Keratinocyte (primary cell): Measurements from ENCODE around the gene BANF2. TPM values are rescaled to one million over a fixed set of nuclear protein-coding genes. Genes with fewer than 3 reads are reported as not detected.

Experiments
- DNase-seq: peaks from one replicate; pipeline ENCODE4 v3.0.0-alpha.2; 2011; ENCODE audit warnings: low read depth, missing footprints, low spot score
- FAIRE-seq: peaks from 2 replicates; lab custom pipeline; 2011; peaks lifted over from hg19 to GRCh38; lab: Jason Lieb, UNC
- H2AFZ ChIP-seq: 2 replicates; pipeline ENCODE4 v1.6.0; 2012; ENCODE audit warnings: low read length, control low read depth, inconsistent platforms; ENCODE audit not compliant: control insufficient read depth
- H3K27ac ChIP-seq: 2 replicates; pipeline ENCODE4 v1.5.1; 2011; ENCODE audit warnings: low read length; ENCODE audit not compliant: control insufficient read depth, insufficient read depth
- H3K27me3 ChIP-seq: 3 replicates; pipeline ENCODE4 v1.6.0; 2011; ENCODE audit warnings: low read length; ENCODE audit not compliant: control insufficient read depth, insufficient read depth; ENCODE audit errors: extremely low read depth
- H3K36me3 ChIP-seq, 2 experiments: 2 replicates in 1 of 2; 3 replicates in 1 of 2; pipeline ENCODE4 v1.5.1; 2011; ENCODE audit warnings: low read length in 2 of 2, mild to moderate bottlenecking in 1 of 2; ENCODE audit not compliant: control insufficient read depth in 2 of 2, insufficient read depth in 2 of 2; ENCODE audit errors: extremely low read depth in 1 of 2
- H3K4me1 ChIP-seq: 3 replicates; pipeline ENCODE4 v1.5.1; 2011; ENCODE audit warnings: low read length; ENCODE audit not compliant: control insufficient read depth, insufficient read depth; ENCODE audit errors: extremely low read depth
- H3K4me2 ChIP-seq: 3 replicates; pipeline ENCODE4 v1.6.0; 2011; ENCODE audit warnings: low read depth, low read length; ENCODE audit not compliant: control insufficient read depth, insufficient read depth; ENCODE audit errors: extremely low read depth
- H3K4me3 ChIP-seq, 3 experiments: fragments of 200-600 bp in 1 of 3; sonication (generic) in 1 of 3; 2 replicates in 2 of 3; 3 replicates in 1 of 3; pipeline ENCODE4 v1.5.1; 2011 to 2016; ENCODE audit warnings: low read length in 3 of 3, mild to moderate bottlenecking in 3 of 3, control low read depth in 2 of 3, inconsistent platforms in 1 of 3, low read depth in 1 of 3, mixed read lengths in 1 of 3, mixed run types in 1 of 3, moderate library complexity in 1 of 3; ENCODE audit not compliant: control insufficient read depth in 2 of 3, insufficient read depth in 2 of 3; ENCODE audit errors: extremely low read depth in 1 of 3
- H3K79me2 ChIP-seq: 2 replicates; pipeline ENCODE4 v1.6.0; 2012; ENCODE audit warnings: low read length; ENCODE audit not compliant: control insufficient read depth, insufficient read depth
- H3K9ac ChIP-seq: 3 replicates; pipeline ENCODE4 v1.6.0; 2011; ENCODE audit warnings: low read length; ENCODE audit not compliant: control insufficient read depth, insufficient read depth; ENCODE audit errors: extremely low read depth
- H3K9me1 ChIP-seq: 3 replicates; pipeline ENCODE4 v1.6.0; 2011; ENCODE audit warnings: low read length; ENCODE audit not compliant: control insufficient read depth, insufficient read depth; ENCODE audit errors: extremely low read depth
- H3K9me3 ChIP-seq: 2 replicates; pipeline ENCODE4 v1.5.1; 2012; ENCODE audit warnings: low read depth, low read length; ENCODE audit not compliant: control insufficient read depth
- H4K20me1 ChIP-seq: 3 replicates; pipeline ENCODE4 v1.6.0; 2011; ENCODE audit warnings: low read length; ENCODE audit not compliant: control insufficient read depth, insufficient read depth; ENCODE audit errors: extremely low read depth
- CTCF ChIP-seq, 3 experiments: IDR thresholded peaks in 1 of 3; conservative IDR thresholded peaks in 1 of 3; optimal IDR thresholded peaks in 1 of 3; 2 replicates in 2 of 3; 3 replicates in 1 of 3; pipeline versions ENCODE3 to v1.5.1; 2011; ENCODE audit warnings: low read length in 3 of 3, mild to moderate bottlenecking in 3 of 3, moderate library complexity in 2 of 3, control low read depth in 1 of 3, inconsistent platforms in 1 of 3; ENCODE audit not compliant: insufficient read depth in 2 of 3; ENCODE audit errors: extremely low read depth in 1 of 3
- EZH2 ChIP-seq: IDR thresholded peaks from one replicate; pipeline ENCODE4 v1.6.1; 2012; ENCODE audit warnings: inconsistent platforms, mild to moderate bottlenecking, low read length, moderate library complexity
- dilution Hi-C: fragments of 300-500 bp; cut with MboI; formaldehyde crosslinking; loops from one replicate; pipeline ENCODE4 v1.7.0; 2020; ENCODE audit warnings: low sequenced_read_pairs; ENCODE audit not compliant: extremely low pct_ligation_motif_present
- polyA plus RNA-seq, 5 experiments: library from polyadenylated mRNA; depleted of rRNA in 3 of 5; stranded (reverse) in 3 of 5; stranded (forward) in 1 of 5; unstranded in 1 of 5; fragments of >200 nt; gene quantifications; 1 replicate in 1 of 5; 2 replicates in 3 of 5; 3 replicates in 1 of 5; pipeline versions ENCODE4 v1.2.1 to v1.2.3, GENCODE V29; 2011 to 2012; ENCODE audit warnings: missing spikeins in 2 of 5, low read depth in 1 of 5, low replicate concordance in 1 of 5

The BANF2 gene
- polyA plus RNA-seq, 1 donor (not counting 4 experiments of a cell fraction or from before 2014, with no cell fraction given), result not detected

GRCh38 chr20:17733767-17734304, 34.1 kb downstream of the BANF2 start:
- Histone ChIP-seq H3K9me3 (peaks cover 2% of the 10 kb centered on the region), H3K4me2 (no peak overlapping the region), H3K4me3 (no peak overlapping the region), H2AFZ (no peak overlapping the region), H3K27me3 (no peaks in the 10 kb centered on the region), H3K9me1 (peaks cover 2% of the 10 kb centered on the region), H3K27ac (no peak overlapping the region), H3K79me2 (no peaks in the 10 kb centered on the region), H3K4me1 (no peaks in the 10 kb centered on the region), H3K36me3 (no peaks in the 10 kb centered on the region), H3K9ac (no peak overlapping the region), H4K20me1 (no peaks in the 10 kb centered on the region)
- TF ChIP-seq EZH2 (no peak), CTCF (optimal IDR thresholded peaks at IDR 0.05 in 1 of 3, IDR thresholded peaks at IDR 0.05 in 1 of 3, conservative IDR thresholded peaks at IDR 0.05 in 1 of 3; ENCODE audit: extremely low read depth in 1 of 3, insufficient read depth in 2 of 3, low read length in 3 of 3) (no peak)
- dilution Hi-C loops, result no loop called here
- DNase-seq, result no peak
- no peak for FAIRE-seq

GRCh38 chr20:17734374-17734773, 34.6 kb downstream of the BANF2 start:
- Histone ChIP-seq H4K20me1 (no peaks in the 10 kb centered on the region), H3K9ac (no peak overlapping the region), H3K27me3 (no peaks in the 10 kb centered on the region), H3K27ac (no peak overlapping the region), H3K4me1 (no peaks in the 10 kb centered on the region), H3K4me2 (no peak overlapping the region), H3K36me3 (no peaks in the 10 kb centered on the region), H2AFZ (no peak overlapping the region), H3K4me3 (no peak overlapping the region), H3K9me3 (peaks cover 2% of the 10 kb centered on the region), H3K9me1 (peaks cover 2% of the 10 kb centered on the region), H3K79me2 (no peaks in the 10 kb centered on the region)
- FAIRE-seq (no peak), DNase-seq (no peak)
- TF ChIP-seq CTCF (optimal IDR thresholded peaks at IDR 0.05 in 1 of 3, IDR thresholded peaks at IDR 0.05 in 1 of 3, conservative IDR thresholded peaks at IDR 0.05 in 1 of 3; ENCODE audit: extremely low read depth in 1 of 3, insufficient read depth in 2 of 3, low read length in 3 of 3), result no peak
- no peak for TF ChIP-seq EZH2
- dilution Hi-C loops, result no loop called here
